GM18526 (cell line): Measurements from ENCODE around the gene FCMR.

Experiments
- POLR2A ChIP-seq: IDR thresholded peaks from 3 replicates; pipeline ENCODE4 v1.6.1; 2011; ENCODE audit not compliant: insufficient read length; ENCODE audit errors: extremely low read depth

The FCMR gene

GRCh38 chr1:206900149-206900548 is 21.6 kb downstream of the FCMR start:
- no peak for TF ChIP-seq POLR2A

GRCh38 chr1:206899717-206900116 is 22.0 kb downstream of the FCMR start:
- TF ChIP-seq POLR2A, result no peak

- TF ChIP-seq POLR2A, result no peak
These were observed 22.8 kb downstream of the FCMR start for GRCh38 chr1:206898915-206899431.

- no peak for TF ChIP-seq POLR2A
These were observed 23.4 kb downstream of the FCMR start for GRCh38 chr1:206898089-206898914.

GRCh38 chr1:206897175-206897574 is 24.6 kb downstream of the FCMR start, which contains the start of gene IL24:
Gene IL24, plus strand, starts transcription at chr1:206897443. Its CDS starts 390 bp downstream, at chr1:206897833.
- TF ChIP-seq POLR2A, result no peak

- no peak for TF ChIP-seq POLR2A
These were observed 25.5 kb downstream of the FCMR start for GRCh38 chr1:206896261-206896660.

- TF ChIP-seq POLR2A, result no peak
These were observed 25.9 kb downstream of the FCMR start for GRCh38 chr1:206895837-206896242.

- no peak for TF ChIP-seq POLR2A
These were observed 26.4 kb downstream of the FCMR start for GRCh38 chr1:206895325-206895724.

GRCh38 chr1:206893380-206893779 is 28.4 kb downstream of the FCMR start:
- no peak for TF ChIP-seq POLR2A

GRCh38 chr1:206892351-206892984 is 29.3 kb downstream of the FCMR start:
- TF ChIP-seq POLR2A, result no peak

GRCh38 chr1:206891412-206891811 is 30.3 kb downstream of the FCMR start:
- no peak for TF ChIP-seq POLR2A

- no peak for TF ChIP-seq POLR2A
These were observed 31.3 kb downstream of the FCMR start for GRCh38 chr1:206890125-206891060.

GRCh38 chr1:206887701-206888100 is 34.0 kb downstream of the FCMR start:
- no peak for TF ChIP-seq POLR2A

GRCh38 chr1:206886831-206887230 is 34.9 kb downstream of the FCMR start:
- no peak for TF ChIP-seq POLR2A
